Activated CD4-positive, alpha-beta T cell treated with anti-CD3 and anti-CD28 coated beads, Interleukin-2, Interleukin-4, amounts not matched to agents 100 ng/mL and 50 ng/mL, durations not matched to agents 16 hours and 8 hours (primary cell): ENCODE measurements around the gene PLGLB1.
"Not testable (repeated sequence)": the region's sequence is repeated elsewhere in the genome, so short reads cannot be mapped to it uniquely, and the experiment has no call there.

Experiments
- DNase-seq: peaks from one replicate; pipeline ENCODE4 v3.0.0-alpha.2; 2020; ENCODE audit warnings: low spot score

The PLGLB1 gene

GRCh38 chr2:87021744-87022143 lies at the start of gene PLGLB1:
Gene PLGLB1, minus strand, starts transcription at chr2:87021844. Its CDS starts 61 bp downstream, at chr2:87021783.
- not testable (repeated sequence) for DNase-seq

DNA sequence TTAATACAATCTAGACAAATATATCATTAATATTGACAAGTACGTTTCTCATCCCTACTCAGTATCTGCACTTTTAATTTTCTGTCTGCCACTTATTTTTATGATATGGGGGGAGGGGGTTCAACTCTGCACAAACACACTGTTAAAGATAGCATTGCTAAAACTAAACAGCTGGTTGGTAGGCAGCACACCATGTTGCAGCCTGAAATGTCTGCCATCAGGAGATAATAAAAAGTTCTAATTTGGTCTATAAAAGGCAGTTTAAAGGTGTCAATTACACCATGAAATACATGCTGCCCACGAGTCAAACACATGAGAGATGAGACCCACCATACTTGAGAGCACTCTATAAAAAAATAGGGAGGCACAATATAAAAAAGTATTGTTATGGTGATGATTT lies 42.7 kb upstream of the PLGLB1 start:
- DNase-seq = not testable (repeated sequence)

- DNase-seq = not testable (repeated sequence)
These were observed 41.8 kb upstream of the PLGLB1 start for GRCh38 chr2:87063431-87063830.

DNA sequence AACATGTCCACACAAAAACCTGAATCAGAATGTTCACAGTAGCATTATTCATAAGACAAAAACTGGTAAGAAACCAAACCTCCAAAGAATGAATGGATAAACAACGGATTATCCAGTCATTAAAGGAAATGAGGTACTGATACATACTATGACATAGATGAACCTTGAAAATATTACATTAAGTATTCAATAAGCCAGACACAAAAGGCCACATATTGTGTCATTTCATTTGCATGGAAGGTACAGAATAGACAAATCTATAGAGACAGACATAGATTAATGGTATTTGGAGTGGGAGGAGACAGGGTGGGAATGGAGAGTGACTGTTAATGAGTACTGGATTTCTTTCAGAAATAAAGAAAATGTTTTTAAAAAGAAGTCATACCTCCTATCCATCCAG lies 39.9 kb upstream of the PLGLB1 start:
- DNase-seq = not testable (repeated sequence)

GRCh38 chr2:87057606-87058005 lies 36.0 kb upstream of the PLGLB1 start:
- not testable (repeated sequence) for DNase-seq

GRCh38 chr2:87056843-87057242 lies 35.2 kb upstream of the PLGLB1 start:
- not testable (repeated sequence) for DNase-seq

DNA sequence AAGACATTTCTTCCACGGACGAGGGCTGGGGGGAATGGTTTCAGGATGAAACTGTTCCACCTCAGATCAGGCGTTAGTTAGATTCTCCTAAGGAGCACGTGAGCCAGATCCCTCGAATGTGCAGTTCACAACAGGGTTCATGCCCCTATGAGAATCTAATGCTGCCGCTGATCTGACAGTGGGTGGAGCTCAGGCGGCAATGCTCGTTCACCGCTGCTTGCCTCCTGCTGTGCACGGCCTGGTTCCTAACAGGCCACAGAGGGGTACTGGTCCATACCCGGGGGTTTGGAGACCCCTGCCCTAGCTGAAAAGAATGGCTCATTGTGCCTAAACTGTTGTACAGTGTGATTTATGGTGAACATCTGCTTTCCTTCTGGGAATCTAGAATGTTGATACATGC lies 34.8 kb upstream of the PLGLB1 start:
- not testable (repeated sequence) for DNase-seq

- not testable (repeated sequence) for DNase-seq
These were observed 32.7 kb upstream of the PLGLB1 start for GRCh38 chr2:87054375-87054774.

GRCh38 chr2:87041321-87041978 lies 19.8 kb upstream of the PLGLB1 start:
- peak; percentile 31 for DNase-seq

DNA sequence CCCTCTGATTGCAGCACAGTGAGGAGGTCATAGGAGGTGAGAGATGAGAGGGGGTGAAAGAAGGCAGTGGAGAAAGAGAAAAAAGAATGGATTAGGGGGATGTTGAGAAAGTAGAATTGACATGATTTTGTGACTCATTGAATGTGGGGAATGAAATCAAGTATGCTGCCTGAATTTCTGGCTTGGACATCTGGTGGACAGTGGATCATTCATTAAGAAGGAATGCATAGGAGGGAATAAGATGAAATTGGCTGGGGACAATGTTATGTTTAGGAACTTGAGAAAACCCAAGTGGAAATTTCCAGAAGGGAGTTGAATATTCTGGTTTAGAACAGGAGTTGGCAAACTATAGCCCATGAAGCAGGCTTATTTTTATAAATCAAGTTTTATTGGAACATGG lies 7.0 kb upstream of the PLGLB1 start:
- not testable (repeated sequence) for DNase-seq

GRCh38 chr2:87026816-87027215 lies 5.2 kb upstream of the PLGLB1 start:
- not testable (repeated sequence) for DNase-seq

GRCh38 chr2:87025927-87026326 lies 4.3 kb upstream of the PLGLB1 start:
- DNase-seq = not testable (repeated sequence)

- DNase-seq = not testable (repeated sequence)
These were observed 2.5 kb upstream of the PLGLB1 start for GRCh38 chr2:87023988-87024615.

DNA sequence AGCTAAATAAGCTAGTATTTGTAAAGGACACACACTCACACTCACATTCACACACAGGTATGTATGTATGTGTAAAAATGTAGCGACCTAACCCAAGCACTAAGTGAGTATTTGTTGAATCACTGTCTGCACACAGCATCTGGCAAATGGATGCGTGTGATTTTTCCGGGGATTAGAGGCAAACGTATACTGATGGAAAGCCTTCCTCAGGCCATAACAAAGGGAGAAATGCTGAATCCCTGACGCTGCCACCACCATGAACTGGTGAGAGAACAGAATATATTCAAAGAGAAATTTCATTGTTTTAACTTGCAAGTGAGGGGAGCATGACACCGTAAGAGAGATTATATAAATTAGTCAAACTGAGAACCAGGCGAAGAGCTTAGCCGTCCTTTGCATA lies 601 bp downstream of the PLGLB1 start:
- not testable (repeated sequence) for DNase-seq

- not testable (repeated sequence) for DNase-seq
These were observed 2.6 kb downstream of the PLGLB1 start for GRCh38 chr2:87019053-87019452.

GRCh38 chr2:87014489-87015169 lies 7.0 kb downstream of the PLGLB1 start:
- not testable (repeated sequence) for DNase-seq

DNA sequence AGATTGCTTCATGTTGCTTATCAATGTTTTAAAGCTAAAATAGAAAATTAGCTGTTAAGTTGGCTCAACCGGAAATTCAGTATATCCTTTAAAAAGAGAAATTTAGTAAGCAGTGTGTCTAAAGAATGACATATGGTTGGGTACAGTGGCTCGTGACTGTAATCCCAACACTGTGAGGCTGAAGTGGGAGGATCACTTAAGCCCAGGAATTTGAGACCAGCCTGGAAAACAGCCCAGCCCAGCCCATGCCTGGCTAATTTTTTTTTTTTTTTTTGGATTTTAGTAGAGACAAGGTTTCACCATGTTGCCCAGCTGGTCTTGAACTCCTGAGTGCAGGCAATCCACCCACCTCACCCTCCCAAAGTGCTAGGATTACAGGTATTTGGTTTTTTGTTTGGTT lies 17.2 kb downstream of the PLGLB1 start:
- not testable (repeated sequence) for DNase-seq
